HCT116 (cell line): ENCODE results near the gene PIAS3. TPM values are rescaled to one million over a fixed set of nuclear protein-coding genes. Genes with fewer than 3 reads are reported as not detected.
A peak's percentile ranks its signal among the peaks of the same experiment; 100 is the strongest.

Source experiments
- ATAC-seq: fragments of 200-7000 bp; cut with Tn5 transposase; 2 replicates; pipeline ENCODE4 v1.9.1; 2020; ENCODE audit warnings: mild to moderate bottlenecking, moderate library complexity
- BruUV-seq: library from RNA; stranded (reverse); fragments of 400-500 nt; replicated peaks from 2 replicates; lab custom pipeline; 2021; lab: Mats Ljungman, UMichigan
- CTCF ChIA-PET: fragments of 300-600 bp; sonication (Branson Sonifier 250); formaldehyde crosslinking; loops from one replicate; lab custom pipeline; 2021; ENCODE audit warnings: antibody characterized with exemption; lab: Charles Lee
- POLR2A ChIA-PET: fragments of 300-600, 350-600 bp; sonication (Branson Sonifier 250); formaldehyde crosslinking; loops from one replicate; lab custom pipeline; 2021; ENCODE audit warnings: antibody characterized with exemption; lab: Charles Lee
- RAD21 ChIA-PET, 2 experiments: fragments of 300-600 bp; sonication (Branson Sonifier 250); formaldehyde crosslinking; loops; one replicate each; lab custom pipeline; 2023; ENCODE audit warnings: low total read pairs in 2 of 2; ENCODE audit not compliant: uncharacterized antibody in 2 of 2, unreplicated experiment in 2 of 2, low non-redundant PET in 1 of 2; lab: Charles Lee
- DNase-seq: peaks from one replicate; pipeline ENCODE4 v3.0.0-alpha.2; 2010; ENCODE audit warnings: low read depth, low spot score
- H2AFZ ChIP-seq: fragments of 200-600 bp; shearing (Covaris generic), sonication (generic); 2 replicates; pipeline ENCODE4 v1.6.1; 2017; ENCODE audit warnings: low read depth, mixed run types, mixed read lengths, antibody characterized with exemption, low read length; ENCODE audit not compliant: poor library complexity, severe bottlenecking
- H3K27ac ChIP-seq: 2 replicates; pipeline ENCODE4 v1.5.1; 2012; ENCODE audit warnings: low read depth, low read length
- H3K27me3 ChIP-seq: fragments of 200-600 bp; sonication (generic); 2 replicates; pipeline ENCODE4 v1.6.1; 2016; ENCODE audit warnings: mixed run types, low read length, mixed read lengths; ENCODE audit not compliant: insufficient read depth
- H3K36me3 ChIP-seq, 2 experiments: fragments of 200-500 bp in 1 of 2; fragments of 200-600 bp in 1 of 2; sonication (Bioruptor generic) in 1 of 2; sonication (generic) in 1 of 2; 2 replicates each; pipeline versions ENCODE4 v1.5.1 to v1.6.1; 2014 to 2016; ENCODE audit warnings: low read length in 2 of 2, inconsistent platforms in 1 of 2, mixed read lengths in 1 of 2, mixed run types in 1 of 2; ENCODE audit not compliant: insufficient read depth in 2 of 2, control insufficient read depth in 1 of 2
- H3K4me1 ChIP-seq, 2 experiments: fragments of 200-600 bp in 1 of 2; sonication (generic) in 1 of 2; 2 replicates each; pipeline versions ENCODE4 v1.5.1 to v1.6.1; 2012 to 2017; ENCODE audit warnings: low read length in 2 of 2, inconsistent platforms in 1 of 2, mild to moderate bottlenecking in 1 of 2, mixed read lengths in 1 of 2, mixed run types in 1 of 2, moderate library complexity in 1 of 2; ENCODE audit not compliant: insufficient read depth in 2 of 2, control insufficient read depth in 1 of 2
- H3K4me2 ChIP-seq: fragments of 200-600 bp; sonication (generic); 2 replicates; pipeline ENCODE4 v1.6.1; 2017; ENCODE audit warnings: mixed run types, low read length, mixed read lengths
- H3K4me3 ChIP-seq, 2 experiments: fragments of 200-600 bp in 1 of 2; sonication (generic) in 1 of 2; replicated peaks in 1 of 2; 2 replicates each; pipeline ENCODE4 v1.5.1; 2011 to 2016; ENCODE audit warnings: low read length in 2 of 2, control low read depth in 1 of 2, low read depth in 1 of 2, mild to moderate bottlenecking in 1 of 2, mixed read lengths in 1 of 2, mixed run types in 1 of 2
- H3K79me2 ChIP-seq: fragments of 200-600 bp; sonication (generic); 2 replicates; pipeline ENCODE4 v1.6.1; 2017; ENCODE audit warnings: mild to moderate bottlenecking, mixed run types, low read length, moderate library complexity, mixed read lengths; ENCODE audit not compliant: insufficient read depth
- H3K9ac ChIP-seq: fragments of 200-600 bp; sonication (generic); 2 replicates; pipeline ENCODE4 v1.6.1; 2016; ENCODE audit warnings: low read length, mixed read lengths
- H3K9me2 ChIP-seq: fragments of 200-600 bp; sonication (generic), shearing (Covaris generic); 2 replicates; pipeline ENCODE4 v1.6.1; 2017; ENCODE audit warnings: mixed run types, mild to moderate bottlenecking, moderate library complexity; ENCODE audit not compliant: insufficient read depth
- H3K9me3 ChIP-seq, 2 experiments: fragments of 200-500 bp in 1 of 2; fragments of 200-600 bp in 1 of 2; sonication (Bioruptor generic) in 1 of 2; sonication (generic) in 1 of 2; 2 replicates each; pipeline ENCODE4 v1.6.1; 2014 to 2017; ENCODE audit warnings: low read length in 2 of 2, mixed read lengths in 2 of 2, inconsistent platforms in 1 of 2, low read depth in 1 of 2, mild to moderate bottlenecking in 1 of 2, mixed run types in 1 of 2, moderate library complexity in 1 of 2; ENCODE audit not compliant: control insufficient read depth in 1 of 2, insufficient read depth in 1 of 2
- H4K20me1 ChIP-seq: fragments of 200-600 bp; sonication (generic), shearing (Covaris generic); 2 replicates; pipeline ENCODE4 v1.6.1; 2017; ENCODE audit warnings: mixed run types, mild to moderate bottlenecking, moderate library complexity; ENCODE audit not compliant: insufficient read depth
- CBX3 ChIP-seq: IDR thresholded peaks from 2 replicates; pipeline ENCODE4 v1.6.1; 2012; ENCODE audit warnings: low read depth
- CTCF ChIP-seq, 3 experiments: fragments of 200-600 bp in 1 of 3; sonication (generic) in 1 of 3; IDR thresholded peaks in 2 of 3; conservative IDR thresholded peaks in 1 of 3; 2 replicates each; pipeline ENCODE4 v1.5.1; 2012 to 2017; ENCODE audit warnings: low read depth in 2 of 3, low read length in 2 of 3, antibody characterized with exemption in 1 of 3, borderline replicate concordance in 1 of 3, control low read depth in 1 of 3, mild to moderate bottlenecking in 1 of 3, mixed read lengths in 1 of 3, mixed run types in 1 of 3, moderate library complexity in 1 of 3; ENCODE audit not compliant: insufficient read depth in 1 of 3
- EGR1 ChIP-seq: IDR thresholded peaks from 2 replicates; pipeline ENCODE4 v1.6.1; 2012; ENCODE audit warnings: low read depth
- JUND ChIP-seq: IDR thresholded peaks from 2 replicates; pipeline ENCODE4 v1.6.1; 2012
- POLR2AphosphoS5 ChIP-seq: IDR thresholded peaks from 2 replicates; pipeline ENCODE4 v1.6.1; 2011; ENCODE audit warnings: mild to moderate bottlenecking, low read depth, low read length, moderate library complexity
- RAD21 ChIP-seq: IDR thresholded peaks from 2 replicates; pipeline ENCODE4 v1.6.1; 2012; ENCODE audit warnings: low read depth, mild to moderate bottlenecking
- REST ChIP-seq: IDR thresholded peaks from 2 replicates; pipeline ENCODE4 v1.6.1; 2012; ENCODE audit warnings: low read depth
- YY1 ChIP-seq: IDR thresholded peaks from 2 replicates; pipeline ENCODE4 v1.6.1; 2011; ENCODE audit warnings: low read length, low read depth, moderate library complexity, mild to moderate bottlenecking; ENCODE audit not compliant: insufficient replicate concordance; ENCODE audit errors: extremely low read depth
- intact Hi-C: fragments of 100-400 bp; cut with micrococcal nuclease; formaldehyde crosslinking; loops from 2 replicates; pipeline ENCODE4 v1.10.0; 2022
- total RNA-seq: library from RNA; stranded (reverse); gene quantifications from one replicate; pipeline ENCODE4 v1.2.1, GENCODE V29; 2021; ENCODE audit not compliant: unreplicated experiment
- TF ChIP-seq, protein P1 (sequence below): IDR thresholded peaks from 2 replicates; pipeline ENCODE4 v1.6.1; 2011; ENCODE audit warnings: mild to moderate bottlenecking, low read length, moderate library complexity; ENCODE audit not compliant: insufficient replicate concordance; ENCODE audit errors: extremely low read depth
- TF ChIP-seq, protein P2 (sequence below): IDR thresholded peaks from 2 replicates; pipeline ENCODE4 v1.6.1; 2012

PIAS3 gene
- total RNA-seq, 1 experiment from 2014 or later, result 31.2 TPM

GRCh38 chr1:145885738-145886287 is 26.9 kb upstream of the PIAS3 start, which contains the start of gene ANKRD35:
Gene ANKRD35 (minus strand): TSS chr1:145885866. CDS start chr1:145885758, 108 bp downstream.
- ChIA-PET CTCF (no interaction called here), POLR2A (interaction anchor here (1.2 to 1.4 kb wide), 2 partner anchors 27 to 41 kb away, joined by 3 read pairs; partner anchors contain the start of genes PIAS3 and RBM8A), RAD21 (no interaction called here)
- DNase-seq (peak; percentile 22), ATAC-seq (peak; percentile 99)
- H3K9me3 ChIP-seq, result no peaks in the 10 kb centered on the region
- TF ChIP-seq POLR2AphosphoS5 (no peak), JUND (no peak), EGR1 (no peak), CTCF (IDR thresholded peaks at IDR 0.05 in 2 of 3, conservative IDR thresholded peaks at IDR 0.05 in 1 of 3; ENCODE audit: borderline replicate concordance in 1 of 3, insufficient read depth in 1 of 3, low read depth in 2 of 3, low read length in 2 of 3) (no peak), RAD21 (no peak)
- no peaks in the 10 kb centered on the region for H3K79me2 ChIP-seq
- H4K20me1 ChIP-seq, result no peaks in the 10 kb centered on the region
- H3K4me3 ChIP-seq, result peak within 1 kb of the TSS; percentile 22 to 46; a peak in 3 of 4 replicates
- peak within 1 kb of the TSS; percentile 84 for H2AFZ ChIP-seq
- intact Hi-C loops, result no loop called here
- peaks cover 7% of the 10 kb centered on the region; the same call in 1 of the 2 replicates for H3K27me3 ChIP-seq
- H3K9ac ChIP-seq, result no peak within 1 kb of the TSS
- no TSS peak for BruUV-seq
- H3K4me2 ChIP-seq, result peak within 1 kb of the TSS; percentile 72
- no peak within 1 kb of the TSS for H3K27ac ChIP-seq
- no peaks in the 10 kb centered on the region for H3K36me3 ChIP-seq
- H3K4me1 ChIP-seq, result peaks cover 6 to 22% of the 10 kb centered on the region in 2 experiments
- no peaks in the 10 kb centered on the region for H3K9me2 ChIP-seq

DNA sequence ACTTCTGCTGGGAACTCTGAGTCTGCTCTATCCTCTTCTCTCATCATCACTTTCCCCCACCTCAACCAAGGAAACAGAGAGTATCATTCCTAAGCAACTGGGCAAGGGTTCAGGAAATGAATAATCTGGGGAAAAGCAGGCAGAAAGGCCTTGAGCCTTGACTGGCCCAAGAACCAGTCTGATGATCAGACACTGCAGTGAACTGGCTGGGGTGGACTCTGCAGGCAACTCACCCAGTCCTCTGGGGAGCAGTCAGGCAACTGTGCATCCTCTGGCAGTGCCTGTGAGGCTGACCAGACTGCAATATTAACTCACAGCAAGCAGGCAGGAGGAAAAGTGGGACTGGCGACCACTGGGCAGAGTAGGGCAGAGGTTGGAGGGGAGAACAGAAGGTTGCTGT is 25.8 kb upstream of the PIAS3 start:
- H3K4me1 ChIP-seq, result peaks cover 0 to 22% of the 10 kb centered on the region in 2 experiments; a peak in 2 of 4 replicates
- H3K9me2 ChIP-seq, result no peaks in the 10 kb centered on the region
- intact Hi-C loops, result no loop called here
- no TSS peak for BruUV-seq
- H3K79me2 ChIP-seq, result no peaks in the 10 kb centered on the region
- no peak overlapping the region for H2AFZ ChIP-seq
- H3K36me3 ChIP-seq, result no peaks in the 10 kb centered on the region
- H3K4me3 ChIP-seq, result no peak overlapping the region
- H3K27me3 ChIP-seq, result peaks cover 7% of the 10 kb centered on the region; the same call in 1 of the 2 replicates
- DNase-seq (no peak), ATAC-seq (no peak)
- no peak overlapping the region for H3K27ac ChIP-seq
- CTCF ChIA-PET, result no interaction called here
- no peaks in the 10 kb centered on the region for H3K9me3 ChIP-seq
- H3K4me2 ChIP-seq, result no peak overlapping the region
- POLR2A ChIA-PET, result no interaction called here
- H4K20me1 ChIP-seq, result no peaks in the 10 kb centered on the region
- no peak overlapping the region for H3K9ac ChIP-seq
- RAD21 ChIA-PET, result no interaction called here
- no peak for TF ChIP-seq POLR2AphosphoS5
- TF ChIP-seq, protein P1, sequence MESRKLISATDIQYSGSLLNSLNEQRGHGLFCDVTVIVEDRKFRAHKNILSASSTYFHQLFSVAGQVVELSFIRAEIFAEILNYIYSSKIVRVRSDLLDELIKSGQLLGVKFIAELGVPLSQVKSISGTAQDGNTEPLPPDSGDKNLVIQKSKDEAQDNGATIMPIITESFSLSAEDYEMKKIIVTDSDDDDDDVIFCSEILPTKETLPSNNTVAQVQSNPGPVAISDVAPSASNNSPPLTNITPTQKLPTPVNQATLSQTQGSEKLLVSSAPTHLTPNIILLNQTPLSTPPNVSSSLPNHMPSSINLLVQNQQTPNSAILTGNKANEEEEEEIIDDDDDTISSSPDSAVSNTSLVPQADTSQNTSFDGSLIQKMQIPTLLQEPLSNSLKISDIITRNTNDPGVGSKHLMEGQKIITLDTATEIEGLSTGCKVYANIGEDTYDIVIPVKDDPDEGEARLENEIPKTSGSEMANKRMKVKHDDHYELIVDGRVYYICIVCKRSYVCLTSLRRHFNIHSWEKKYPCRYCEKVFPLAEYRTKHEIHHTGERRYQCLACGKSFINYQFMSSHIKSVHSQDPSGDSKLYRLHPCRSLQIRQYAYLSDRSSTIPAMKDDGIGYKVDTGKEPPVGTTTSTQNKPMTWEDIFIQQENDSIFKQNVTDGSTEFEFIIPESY, result no peak
- no peak for TF ChIP-seq REST
- TF ChIP-seq YY1, result no peak
- no peak for TF ChIP-seq RAD21
- TF ChIP-seq CBX3, result no peak
- TF ChIP-seq, protein P2, sequence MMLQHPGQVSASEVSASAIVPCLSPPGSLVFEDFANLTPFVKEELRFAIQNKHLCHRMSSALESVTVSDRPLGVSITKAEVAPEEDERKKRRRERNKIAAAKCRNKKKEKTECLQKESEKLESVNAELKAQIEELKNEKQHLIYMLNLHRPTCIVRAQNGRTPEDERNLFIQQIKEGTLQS, result no peak
